ENCODE results near the gene PIP5KL1. TPM values are rescaled to one million over a fixed set of nuclear protein-coding genes. Genes with fewer than 3 reads are reported as not detected.

Gene PIP5KL1
- total and polyA plus RNA-seq, 2 donors (not counting 3 experiments of a cell fraction or from before 2014, with no cell fraction given) = 1.5 to 2.9 TPM

DNA sequence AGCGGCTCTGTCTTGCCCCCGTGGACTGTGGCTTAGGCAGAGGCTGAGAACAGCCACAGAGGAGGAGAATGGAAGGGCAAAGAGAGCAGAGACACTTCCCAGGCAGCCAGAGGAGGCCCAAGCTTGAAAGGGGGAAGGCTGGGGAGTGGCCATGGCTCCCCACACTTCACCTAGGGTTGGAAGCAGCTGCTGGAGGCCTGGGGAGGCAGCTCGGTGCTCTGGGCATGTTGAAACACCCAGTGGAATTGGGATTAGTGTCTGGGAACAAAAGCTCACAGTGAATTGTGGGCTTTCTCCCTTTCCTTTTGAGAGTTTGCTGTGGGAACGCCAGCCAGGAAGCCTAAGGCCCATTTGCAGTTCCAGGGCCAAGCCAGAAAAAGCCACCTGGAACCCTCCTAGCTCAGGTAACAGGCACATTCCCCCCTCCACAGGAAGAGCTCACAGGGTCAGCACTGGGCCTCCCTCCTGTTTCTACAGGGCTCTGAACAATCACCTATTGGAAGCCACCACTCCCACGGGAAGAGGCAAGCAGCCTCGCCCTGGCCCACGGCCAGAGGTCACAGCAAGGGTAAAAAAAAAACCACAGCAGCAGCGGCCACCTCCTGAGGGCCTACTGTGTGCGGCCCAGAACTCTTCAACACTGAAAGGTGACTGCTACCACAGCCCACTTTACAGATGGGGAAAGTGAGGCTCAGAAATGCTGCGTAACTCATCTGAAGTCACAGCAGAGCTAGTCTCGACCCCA, 30.0 kb upstream of the PIP5KL1 start:
- H3K9me1 ChIP-seq (replicated peaks; ENCODE audit: control insufficient read depth, extremely low read depth, insufficient read depth, low read length) = no peaks in the 10 kb centered on the region
- H2AFZ ChIP-seq (ENCODE audit: low read depth, low read length) = no peak overlapping the region
- TF ChIP-seq POLR2A (IDR thresholded peaks at IDR 0.05; ENCODE audit: low read depth, low read length) = no peak
- no peak for TF ChIP-seq GATA2 (IDR thresholded peaks at IDR 0.05; ENCODE audit: insufficient read depth, insufficient read length, low read depth, low read length)
- TF ChIP-seq JUN (IDR thresholded peaks at IDR 0.05; ENCODE audit: borderline replicate concordance, insufficient read depth, insufficient read length, low read depth) = no peak
- TF ChIP-seq, protein P1, sequence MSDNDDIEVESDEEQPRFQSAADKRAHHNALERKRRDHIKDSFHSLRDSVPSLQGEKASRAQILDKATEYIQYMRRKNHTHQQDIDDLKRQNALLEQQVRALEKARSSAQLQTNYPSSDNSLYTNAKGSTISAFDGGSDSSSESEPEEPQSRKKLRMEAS (IDR thresholded peaks at IDR 0.05; ENCODE audit: insufficient read depth, insufficient read length) = no peak
- no peak for TF ChIP-seq POLR2AphosphoS5 (IDR thresholded peaks at IDR 0.05; ENCODE audit: insufficient read depth, low read depth, low read length)
- TF ChIP-seq MYC (IDR thresholded peaks at IDR 0.05; ENCODE audit: low read depth, low read length) = no peak
- TF ChIP-seq, protein P2, sequence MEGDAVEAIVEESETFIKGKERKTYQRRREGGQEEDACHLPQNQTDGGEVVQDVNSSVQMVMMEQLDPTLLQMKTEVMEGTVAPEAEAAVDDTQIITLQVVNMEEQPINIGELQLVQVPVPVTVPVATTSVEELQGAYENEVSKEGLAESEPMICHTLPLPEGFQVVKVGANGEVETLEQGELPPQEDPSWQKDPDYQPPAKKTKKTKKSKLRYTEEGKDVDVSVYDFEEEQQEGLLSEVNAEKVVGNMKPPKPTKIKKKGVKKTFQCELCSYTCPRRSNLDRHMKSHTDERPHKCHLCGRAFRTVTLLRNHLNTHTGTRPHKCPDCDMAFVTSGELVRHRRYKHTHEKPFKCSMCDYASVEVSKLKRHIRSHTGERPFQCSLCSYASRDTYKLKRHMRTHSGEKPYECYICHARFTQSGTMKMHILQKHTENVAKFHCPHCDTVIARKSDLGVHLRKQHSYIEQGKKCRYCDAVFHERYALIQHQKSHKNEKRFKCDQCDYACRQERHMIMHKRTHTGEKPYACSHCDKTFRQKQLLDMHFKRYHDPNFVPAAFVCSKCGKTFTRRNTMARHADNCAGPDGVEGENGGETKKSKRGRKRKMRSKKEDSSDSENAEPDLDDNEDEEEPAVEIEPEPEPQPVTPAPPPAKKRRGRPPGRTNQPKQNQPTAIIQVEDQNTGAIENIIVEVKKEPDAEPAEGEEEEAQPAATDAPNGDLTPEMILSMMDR (IDR thresholded peaks at IDR 0.05; ENCODE audit: extremely low read depth in 1 of 2, insufficient read depth in 1 of 2, low read depth in 1 of 2, low read length in 2 of 2) = no peak
- TF ChIP-seq FOS (IDR thresholded peaks at IDR 0.05; ENCODE audit: borderline replicate concordance, insufficient read depth, low read length) = no peak
- no peak for TF ChIP-seq EZH2 (IDR thresholded peaks at IDR 0.05; ENCODE audit: borderline replicate concordance, low read depth, low read length, severe bottlenecking)
- FAIRE-seq (no peak), DNase-seq (ENCODE audit: low read depth, low spot score) (no peak)
- no peak overlapping the region for H3K4me2 ChIP-seq (ENCODE audit: insufficient read depth, low read length)
- no TSS peak for BruUV-seq (replicated peaks)
- H3K27me3 ChIP-seq (ENCODE audit: control insufficient read depth in 2 of 2, insufficient read depth in 2 of 2, low read length in 2 of 2) = no peaks in the 10 kb centered on the region
- H3K9me3 ChIP-seq (replicated peaks; ENCODE audit: control insufficient read depth, insufficient read depth, low read length) = no peaks in the 10 kb centered on the region
- no peaks in the 10 kb centered on the region for H3K36me3 ChIP-seq (ENCODE audit: control insufficient read depth in 2 of 2, extremely low read depth in 1 of 2, insufficient read depth in 2 of 2, low read length in 2 of 2)
- H3K4me1 ChIP-seq (ENCODE audit: control insufficient read depth, extremely low read depth, insufficient read depth, low read length) = peaks cover under 1% of the 10 kb centered on the region
- no peak overlapping the region for H3K4me3 ChIP-seq (replicated peaks in 1 of 3; ENCODE audit: insufficient read depth in 1 of 3, low read depth in 1 of 3, low read length in 3 of 3)
- no peak overlapping the region for H3K9ac ChIP-seq (replicated peaks; ENCODE audit: extremely low read depth, insufficient read depth, low read length)
- no peak overlapping the region for H3K27ac ChIP-seq (ENCODE audit: insufficient read depth, low read depth, low read length)
- CTCF ChIA-PET = interaction anchor here (0.6 to 1.1 kb wide), 5 partner anchors 9 to 74 kb away, joined by 3 to 5 read pairs (median 3); no protein-coding TSS in a partner anchor
- POLR2A ChIA-PET = no interaction called here
- H3K79me2 ChIP-seq (ENCODE audit: control insufficient read depth, insufficient read depth, low read length) = no peaks in the 10 kb centered on the region
- no peaks in the 10 kb centered on the region for H4K20me1 ChIP-seq (replicated peaks; ENCODE audit: control insufficient read depth, extremely low read depth, insufficient read depth, low read length)
- intact Hi-C loops (cut with micrococcal nuclease) = no loop called here
- dilution Hi-C loops (cut with MboI; ENCODE audit: extremely low pct_ligation_motif_present, low sequenced_read_pairs) = no loop called here

Data from endothelial cell of umbilical vein (primary cell).